Measurements from ENCODE around the gene MAGEB10. TPM values are rescaled to one million over a fixed set of nuclear protein-coding genes. Genes with fewer than 3 reads are reported as not detected.
"Not testable (repeated sequence)": the region's sequence is repeated elsewhere in the genome, so short reads cannot be mapped to it uniquely, and the experiment has no call there.

MAGEB10 gene
- not detected in 2 replicates for total RNA-seq

GRCh38 chrX:27807690-27808089 lies at the start of gene MAGEB10:
Gene MAGEB10 (plus strand): TSS chrX:27807990. CDS start chrX:27821307, 13,317 bp downstream.
- no peak for DNase-seq (ENCODE audit: low read depth, low spot score)

GRCh38 chrX:27765718-27766117 lies 42.1 kb upstream of the MAGEB10 start:
- DNase-seq (ENCODE audit: low read depth, low spot score), result no peak

GRCh38 chrX:27767387-27767786 lies 40.4 kb upstream of the MAGEB10 start:
- no peak for DNase-seq (ENCODE audit: low read depth, low spot score)

GRCh38 chrX:27775984-27776383 lies 31.8 kb upstream of the MAGEB10 start:
- no peak for DNase-seq (ENCODE audit: low read depth, low spot score)

- no peak for DNase-seq (ENCODE audit: low read depth, low spot score)
Measured at GRCh38 chrX:27796640-27797257, 11.0 kb upstream of the MAGEB10 start.

- no peak for DNase-seq (ENCODE audit: low read depth, low spot score)
Measured at GRCh38 chrX:27797575-27797974, 10.2 kb upstream of the MAGEB10 start.

- no peak for DNase-seq (ENCODE audit: low read depth, low spot score)
Measured at GRCh38 chrX:27808226-27808625, 436 bp downstream of the MAGEB10 start.

- DNase-seq (ENCODE audit: low read depth, low spot score), result not testable (repeated sequence)
Measured at GRCh38 chrX:27808991-27809859, 1.4 kb downstream of the MAGEB10 start.

GRCh38 chrX:27815209-27815608 lies 7.4 kb downstream of the MAGEB10 start:
- DNase-seq (ENCODE audit: low read depth, low spot score), result no peak

- DNase-seq (ENCODE audit: low read depth, low spot score), result no peak
Measured at GRCh38 chrX:27823812-27824211, 16.0 kb downstream of the MAGEB10 start.

- DNase-seq (ENCODE audit: low read depth, low spot score), result no peak
Measured at GRCh38 chrX:27838185-27838584, 30.4 kb downstream of the MAGEB10 start.

GRCh38 chrX:27840881-27841280 lies 33.1 kb downstream of the MAGEB10 start:
- no peak for DNase-seq (ENCODE audit: low read depth, low spot score)

- no peak for DNase-seq (ENCODE audit: low read depth, low spot score)
Measured at GRCh38 chrX:27842859-27843258, 35.1 kb downstream of the MAGEB10 start.

GRCh38 chrX:27860337-27860736 lies 52.5 kb downstream of the MAGEB10 start:
- no peak for DNase-seq (ENCODE audit: low read depth, low spot score)

GRCh38 chrX:27863809-27864208 lies 56.0 kb downstream of the MAGEB10 start:
- no peak for DNase-seq (ENCODE audit: low read depth, low spot score)

Other genes starting within 250 kb of the MAGEB10 start
- 0.40 TPM in 1 of 2 replicates, not detected in the other for gene DCAF8L2, start 217.6 kb upstream of the MAGEB10 start, total RNA-seq
- not detected in 2 replicates for gene DCAF8L1, start 173.5 kb downstream of the MAGEB10 start, total RNA-seq

Data from pulmonary artery endothelial cell (primary cell).